DOHH2 (cell line): ENCODE results near the gene ASPSCR1.

Source experiments
- H3F3A ChIP-seq: fragments of 200-600 bp; sonication (generic), shearing (Covaris generic); 2 replicates; pipeline ENCODE4 v1.6.0; 2016; ENCODE audit warnings: antibody characterized with exemption, mild to moderate bottlenecking; ENCODE audit not compliant: control insufficient read depth, insufficient read depth
- H3K27ac ChIP-seq: fragments of 200-600 bp; sonication (generic); 2 replicates; pipeline ENCODE4 v1.5.1; 2014; ENCODE audit warnings: low read depth, mild to moderate bottlenecking, low read length, moderate library complexity
- H3K27me3 ChIP-seq: fragments of 200-600 bp; sonication (generic); 2 replicates; pipeline ENCODE4 v1.6.1; 2014; ENCODE audit warnings: mild to moderate bottlenecking, low read length, mixed read lengths; ENCODE audit not compliant: control insufficient read depth
- H3K36me3 ChIP-seq: fragments of 200-600 bp; sonication (generic); 2 replicates; pipeline ENCODE4 v1.6.1; 2014; ENCODE audit warnings: mild to moderate bottlenecking, low read length, moderate library complexity, mixed read lengths; ENCODE audit not compliant: control insufficient read depth
- H3K4me1 ChIP-seq: fragments of 200-600 bp; sonication (generic); 2 replicates; pipeline ENCODE4 v1.6.1; 2014; ENCODE audit warnings: mild to moderate bottlenecking, low read length, mixed read lengths; ENCODE audit not compliant: control insufficient read depth
- H3K4me2 ChIP-seq: fragments of 200-600 bp; sonication (generic); 2 replicates; pipeline ENCODE4 v1.6.0; 2014; ENCODE audit warnings: mild to moderate bottlenecking, low read length, moderate library complexity
- H3K4me3 ChIP-seq: fragments of 200-600 bp; sonication (generic); 2 replicates; pipeline ENCODE4 v1.5.1; 2014; ENCODE audit warnings: mild to moderate bottlenecking, low read length, mixed read lengths
- H3K79me2 ChIP-seq: fragments of 200-600 bp; sonication (generic); 2 replicates; pipeline ENCODE4 v1.6.1; 2014; ENCODE audit warnings: mild to moderate bottlenecking, low read length, mixed read lengths; ENCODE audit not compliant: control insufficient read depth
- H3K9me2 ChIP-seq: fragments of 200-600 bp; sonication (generic); replicated peaks from 2 replicates; pipeline ENCODE4 v1.6.1; 2014; ENCODE audit warnings: mild to moderate bottlenecking, low read length, mixed read lengths; ENCODE audit not compliant: control insufficient read depth
- H3K9me3 ChIP-seq: fragments of 200-600 bp; sonication (generic); 2 replicates; pipeline ENCODE4 v1.6.1; 2014; ENCODE audit warnings: antibody characterized with exemption, low read length, mixed read lengths; ENCODE audit not compliant: control insufficient read depth, insufficient read depth
- H4K20me1 ChIP-seq: fragments of 200-600 bp; sonication (generic); 2 replicates; pipeline ENCODE4 v1.6.0; 2014; ENCODE audit warnings: low read depth, mild to moderate bottlenecking, antibody characterized with exemption, low read length, moderate library complexity; ENCODE audit not compliant: control insufficient read depth, insufficient read depth
- EZH2phosphoT487 ChIP-seq: fragments of 200-600 bp; sonication (generic); IDR thresholded peaks from 2 replicates; pipeline ENCODE4 v1.6.1; 2017; ENCODE audit warnings: borderline replicate concordance, mild to moderate bottlenecking, antibody characterized with exemption, low read length, moderate library complexity, mixed read lengths
- TF ChIP-seq, protein P1 (sequence below): fragments of 200-600 bp; sonication (generic); IDR thresholded peaks from one replicate; pipeline ENCODE4 v1.5.1; 2014; ENCODE audit warnings: antibody characterized with exemption, mild to moderate bottlenecking, low read depth, low read length; ENCODE audit not compliant: poor library complexity, severe bottlenecking

Gene ASPSCR1

DNA sequence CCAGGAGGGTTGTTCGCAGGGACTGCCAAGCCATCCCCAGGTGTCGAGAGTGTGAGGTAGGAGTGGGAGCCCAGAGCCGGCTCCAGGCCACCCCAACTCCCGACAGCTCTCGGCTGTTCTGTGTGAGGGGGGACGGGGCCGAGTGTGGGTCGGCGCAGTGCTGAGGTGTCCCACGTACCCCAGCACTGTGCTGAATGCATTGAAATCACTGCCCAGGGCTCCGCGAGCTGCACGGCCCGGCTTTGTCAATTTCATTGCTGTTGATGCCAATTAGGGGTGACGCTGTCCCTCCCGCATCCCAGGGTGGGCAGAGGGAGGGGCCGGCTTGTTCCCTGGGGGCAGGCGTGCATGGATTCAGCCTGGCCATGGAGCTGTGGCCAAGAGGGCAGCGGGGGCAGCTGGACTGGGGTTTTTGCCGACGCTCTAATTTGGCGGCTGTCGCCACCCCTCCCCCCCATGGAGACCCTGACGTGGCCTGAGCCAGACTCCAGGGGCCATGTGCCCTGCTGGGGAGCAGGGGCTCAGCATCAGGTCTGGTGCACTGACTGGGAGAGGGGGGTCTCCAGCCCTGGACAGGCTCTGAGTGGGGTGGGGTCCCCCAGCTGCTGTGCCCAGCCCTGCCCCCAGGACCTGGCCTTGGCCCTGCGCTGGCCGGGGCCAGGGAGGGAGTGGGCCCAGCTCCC is 31.0 kb downstream of the ASPSCR1 start:
- TF ChIP-seq, protein P1, sequence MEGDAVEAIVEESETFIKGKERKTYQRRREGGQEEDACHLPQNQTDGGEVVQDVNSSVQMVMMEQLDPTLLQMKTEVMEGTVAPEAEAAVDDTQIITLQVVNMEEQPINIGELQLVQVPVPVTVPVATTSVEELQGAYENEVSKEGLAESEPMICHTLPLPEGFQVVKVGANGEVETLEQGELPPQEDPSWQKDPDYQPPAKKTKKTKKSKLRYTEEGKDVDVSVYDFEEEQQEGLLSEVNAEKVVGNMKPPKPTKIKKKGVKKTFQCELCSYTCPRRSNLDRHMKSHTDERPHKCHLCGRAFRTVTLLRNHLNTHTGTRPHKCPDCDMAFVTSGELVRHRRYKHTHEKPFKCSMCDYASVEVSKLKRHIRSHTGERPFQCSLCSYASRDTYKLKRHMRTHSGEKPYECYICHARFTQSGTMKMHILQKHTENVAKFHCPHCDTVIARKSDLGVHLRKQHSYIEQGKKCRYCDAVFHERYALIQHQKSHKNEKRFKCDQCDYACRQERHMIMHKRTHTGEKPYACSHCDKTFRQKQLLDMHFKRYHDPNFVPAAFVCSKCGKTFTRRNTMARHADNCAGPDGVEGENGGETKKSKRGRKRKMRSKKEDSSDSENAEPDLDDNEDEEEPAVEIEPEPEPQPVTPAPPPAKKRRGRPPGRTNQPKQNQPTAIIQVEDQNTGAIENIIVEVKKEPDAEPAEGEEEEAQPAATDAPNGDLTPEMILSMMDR: no peak
- no peak for TF ChIP-seq EZH2phosphoT487
- no peaks in the 10 kb centered on the region for H3K4me1 ChIP-seq

DNA sequence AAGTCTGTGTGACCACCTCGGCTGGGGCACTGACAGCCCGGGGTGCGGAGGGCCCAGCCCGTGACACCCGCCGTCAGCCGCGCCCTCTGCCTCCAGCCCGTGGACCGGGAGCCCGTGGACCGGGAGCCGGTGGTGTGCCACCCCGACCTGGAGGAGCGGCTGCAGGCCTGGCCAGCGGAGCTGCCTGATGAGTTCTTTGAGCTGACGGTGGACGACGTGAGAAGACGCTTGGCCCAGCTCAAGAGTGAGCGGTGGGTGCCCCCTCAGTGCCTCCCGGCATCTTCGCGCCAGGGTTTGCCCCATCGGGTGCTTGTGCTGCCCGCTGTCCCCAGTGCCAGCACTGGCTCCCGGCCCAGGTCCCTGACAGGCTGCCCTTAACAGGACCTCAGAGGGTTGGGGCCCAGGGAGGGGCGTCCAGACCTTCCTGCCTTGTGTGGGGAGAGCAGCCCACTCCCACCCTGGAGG is 31.5 kb downstream of the ASPSCR1 start:
- H3K4me1 ChIP-seq: no peaks in the 10 kb centered on the region
- no peaks in the 10 kb centered on the region for H3K9me3 ChIP-seq
- no peaks in the 10 kb centered on the region for H3K9me2 ChIP-seq
- no peak overlapping the region for H3K4me3 ChIP-seq
- H3K79me2 ChIP-seq: no peaks in the 10 kb centered on the region
- no peak overlapping the region for H3K4me2 ChIP-seq
- no peaks in the 10 kb centered on the region for H3F3A ChIP-seq
- no peak overlapping the region for H3K27ac ChIP-seq
- no peaks in the 10 kb centered on the region for H3K27me3 ChIP-seq
- H4K20me1 ChIP-seq: no peaks in the 10 kb centered on the region
- TF ChIP-seq EZH2phosphoT487: no peak
- TF ChIP-seq, protein P1: no peak
- H3K36me3 ChIP-seq: no peaks in the 10 kb centered on the region

More for the DNA sequence above, 31.0 kb downstream of the ASPSCR1 start:
- no peaks in the 10 kb centered on the region for H3K27me3 ChIP-seq
- no peak overlapping the region for H3K4me3 ChIP-seq
- H3K9me3 ChIP-seq: no peaks in the 10 kb centered on the region
- H3F3A ChIP-seq: no peaks in the 10 kb centered on the region
- no peak overlapping the region for H3K4me2 ChIP-seq
- no peaks in the 10 kb centered on the region for H4K20me1 ChIP-seq
- H3K79me2 ChIP-seq: no peaks in the 10 kb centered on the region
- no peaks in the 10 kb centered on the region for H3K9me2 ChIP-seq
- no peak overlapping the region for H3K27ac ChIP-seq
- H3K36me3 ChIP-seq: no peaks in the 10 kb centered on the region

DNA sequence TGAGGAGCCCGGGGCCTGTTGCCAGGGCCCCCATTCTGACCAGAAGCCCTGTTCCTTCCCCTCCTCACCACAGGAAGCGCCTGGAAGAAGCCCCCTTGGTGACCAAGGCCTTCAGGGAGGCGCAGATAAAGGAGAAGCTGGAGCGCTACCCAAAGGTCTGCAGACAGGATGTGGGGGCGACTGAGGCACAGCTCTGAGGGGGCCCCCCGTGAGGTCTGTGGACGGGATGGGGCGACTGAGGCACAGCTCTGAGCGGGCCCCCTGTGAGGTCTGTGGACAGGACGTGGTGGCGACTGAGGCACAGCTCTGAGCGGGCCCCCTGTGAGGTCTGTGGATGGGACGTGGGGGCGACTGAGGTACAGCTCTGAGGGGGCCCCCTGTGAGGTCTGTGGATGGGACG is 32.0 kb downstream of the ASPSCR1 start:
- TF ChIP-seq, protein P1: no peak
- no peak for TF ChIP-seq EZH2phosphoT487
- H4K20me1 ChIP-seq: no peaks in the 10 kb centered on the region
- no peaks in the 10 kb centered on the region for H3K36me3 ChIP-seq
- H3F3A ChIP-seq: no peaks in the 10 kb centered on the region
- no peaks in the 10 kb centered on the region for H3K79me2 ChIP-seq
- no peaks in the 10 kb centered on the region for H3K27me3 ChIP-seq
- no peak overlapping the region for H3K4me3 ChIP-seq
- H3K9me2 ChIP-seq: no peaks in the 10 kb centered on the region
- H3K27ac ChIP-seq: no peak overlapping the region
- no peaks in the 10 kb centered on the region for H3K4me1 ChIP-seq
- H3K4me2 ChIP-seq: no peak overlapping the region
- H3K9me3 ChIP-seq: no peaks in the 10 kb centered on the region
